Renal cortical epithelial cell (primary cell): ENCODE data around the gene FIBCD1. TPM values are rescaled to one million over a fixed set of nuclear protein-coding genes. Genes with fewer than 3 reads are reported as not detected.
"Not testable (repeated sequence)": the region's sequence is repeated elsewhere in the genome, so short reads cannot be mapped to it uniquely, and the experiment has no call there.

Source experiments
- DNase-seq: peaks from one replicate; pipeline ENCODE4 v3.0.0-alpha.2; 2011; ENCODE audit warnings: low read depth
- total RNA-seq: library from RNA; depleted of rRNA; stranded (reverse); fragments of >200 nt; gene quantifications from 2 replicates; pipeline ENCODE4 v1.2.3, GENCODE V29; 2014

The FIBCD1 gene
- total RNA-seq, 1 donor from 2014 or later = 7.9 TPM

DNA sequence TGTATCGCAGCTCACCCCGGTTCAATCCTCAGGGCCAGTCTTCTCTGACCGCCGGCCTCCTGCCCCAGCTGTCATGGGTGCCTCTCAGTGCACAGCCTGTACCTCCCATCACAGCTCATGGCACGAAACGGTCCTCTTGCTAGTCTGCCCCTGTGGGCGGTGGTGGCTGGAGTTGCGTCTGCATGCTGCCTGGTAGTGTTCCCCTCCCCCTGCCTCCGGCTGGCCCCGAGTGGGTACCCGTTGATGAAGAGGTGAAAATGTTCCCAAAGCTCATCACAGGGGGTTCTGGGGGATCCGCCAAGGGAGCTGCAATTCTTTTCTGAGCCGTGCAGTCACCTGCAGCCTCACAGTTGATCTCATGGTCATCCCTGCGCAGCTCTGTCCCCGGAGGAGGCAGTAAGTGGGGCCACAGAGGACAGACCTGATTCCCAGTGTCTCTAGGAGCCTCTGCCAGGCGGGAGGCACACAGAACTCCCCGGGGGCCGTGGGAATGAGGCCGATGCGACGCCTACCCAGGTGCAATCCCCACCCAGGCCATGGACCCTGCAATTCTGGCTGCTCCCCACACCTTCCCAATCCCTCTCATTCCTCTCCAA is 34.7 kb upstream of the FIBCD1 start:
- no peak for DNase-seq

DNA sequence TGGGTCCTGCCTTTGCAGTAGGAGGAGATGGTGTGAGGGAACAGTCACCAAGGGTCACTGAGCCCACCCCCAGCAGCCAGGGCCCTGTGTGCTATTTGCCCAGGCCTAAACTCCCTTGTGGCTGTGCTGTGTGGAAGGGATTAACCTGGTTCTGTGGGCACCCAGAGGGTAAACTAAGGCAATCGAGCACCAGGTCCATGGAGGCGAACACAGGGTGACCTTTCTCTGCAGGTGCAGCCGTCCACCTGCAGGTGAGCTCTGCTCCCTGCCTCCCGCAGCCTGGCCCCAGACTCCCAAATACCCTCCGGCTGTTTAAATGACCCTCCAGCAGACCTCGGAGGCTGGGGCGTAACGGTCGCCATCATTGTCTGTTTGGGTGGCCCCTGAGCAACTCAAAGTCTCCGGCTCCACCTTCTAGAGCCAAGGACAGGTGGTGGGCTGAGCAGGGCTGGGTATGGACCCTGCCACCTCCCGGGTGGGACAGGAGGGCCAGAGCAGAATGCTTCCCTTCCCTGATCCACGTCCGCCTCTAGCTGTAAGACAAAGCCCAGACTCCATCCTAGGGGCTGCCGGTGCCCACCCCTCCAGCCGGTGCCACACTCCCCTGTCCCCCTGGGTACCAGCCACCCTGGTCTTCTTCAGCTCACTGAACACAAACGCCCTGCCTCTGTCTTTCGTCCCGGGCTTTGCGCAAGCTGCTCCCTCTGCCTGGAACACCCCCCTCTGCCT is 34.1 kb upstream of the FIBCD1 start:
- DNase-seq = no peak

DNA sequence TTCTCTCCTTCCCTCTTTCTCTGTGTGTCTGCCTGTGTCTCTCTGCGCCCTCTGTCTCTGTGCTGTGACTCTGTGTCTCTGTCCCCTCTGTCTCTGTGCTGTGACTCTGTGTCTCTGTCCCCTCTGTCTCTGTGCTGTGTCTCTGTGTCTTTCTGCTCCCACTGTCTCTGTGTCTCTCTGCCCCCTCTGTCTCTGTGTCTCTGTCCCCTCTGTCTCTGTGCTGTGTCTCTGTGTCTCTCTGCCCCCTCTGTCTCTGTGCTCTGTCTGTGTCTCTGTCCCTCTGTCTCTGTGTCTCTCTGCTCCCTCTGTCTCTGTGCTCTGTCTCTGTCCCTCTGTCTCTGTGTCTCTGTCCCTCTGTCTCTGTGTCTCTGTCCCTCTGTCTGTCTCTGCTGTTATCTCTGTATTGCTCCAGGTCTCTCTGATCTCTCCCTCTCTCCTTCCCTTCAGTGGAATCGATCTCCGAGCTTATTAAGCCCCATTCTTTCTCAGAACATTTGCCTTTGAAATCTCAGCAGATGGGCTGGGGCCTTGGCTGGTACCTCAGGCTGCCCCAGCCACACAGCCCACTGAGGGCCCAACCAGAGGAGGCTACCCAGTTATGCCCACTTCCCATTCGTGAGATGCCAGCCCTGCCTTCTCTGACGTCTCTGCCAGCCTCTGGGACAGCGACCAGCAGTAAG is 33.4 kb upstream of the FIBCD1 start:
- DNase-seq = no peak

DNA sequence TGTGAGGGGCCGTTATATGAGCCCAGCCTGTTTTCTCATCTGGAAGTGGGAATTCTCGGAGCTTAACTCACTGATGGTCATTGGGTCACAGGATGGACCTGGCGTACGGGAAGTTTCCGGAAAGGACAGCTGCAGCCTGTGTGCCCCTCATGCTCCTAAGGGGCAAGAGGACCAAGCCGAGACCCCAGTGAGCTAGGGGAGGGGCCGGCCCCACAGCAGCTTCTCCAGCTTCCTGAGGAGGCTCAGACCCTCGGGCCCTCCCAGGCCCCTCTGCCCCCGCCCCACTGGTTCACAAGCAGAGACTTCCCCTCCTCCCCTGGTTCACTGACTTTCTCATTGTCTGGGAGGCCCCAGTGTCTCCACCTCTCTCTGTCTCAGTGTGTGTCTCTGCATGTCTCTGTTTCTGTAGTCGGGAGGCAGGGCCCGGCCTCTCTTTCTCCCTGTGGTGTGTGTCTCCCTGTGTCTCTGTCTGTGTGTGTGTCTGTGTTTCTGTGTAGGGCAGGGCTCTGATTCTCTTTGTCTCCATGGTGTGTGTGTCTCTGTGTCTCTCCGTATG is 32.3 kb upstream of the FIBCD1 start:
- DNase-seq = no peak

DNA sequence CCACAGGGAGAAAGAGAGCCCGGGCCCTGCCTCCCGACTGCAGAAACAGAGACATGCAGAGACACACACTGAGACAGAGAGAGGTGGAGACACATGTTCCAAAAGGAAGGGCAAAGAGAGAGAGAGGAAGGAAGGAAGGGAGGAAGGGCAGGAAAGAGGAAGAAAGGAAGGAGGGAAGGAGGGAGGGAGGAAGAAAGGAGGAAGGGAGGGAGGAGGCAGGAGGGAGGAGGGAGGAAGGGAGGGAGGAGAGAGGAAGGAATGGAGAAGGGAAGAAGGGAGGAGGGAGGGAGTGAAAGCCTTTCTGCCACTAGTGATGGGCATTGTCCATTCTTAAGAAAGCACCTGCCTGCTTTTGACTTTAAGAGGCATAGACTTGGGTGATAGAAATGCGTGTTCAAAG is 31.8 kb upstream of the FIBCD1 start:
- no peak for DNase-seq

DNA sequence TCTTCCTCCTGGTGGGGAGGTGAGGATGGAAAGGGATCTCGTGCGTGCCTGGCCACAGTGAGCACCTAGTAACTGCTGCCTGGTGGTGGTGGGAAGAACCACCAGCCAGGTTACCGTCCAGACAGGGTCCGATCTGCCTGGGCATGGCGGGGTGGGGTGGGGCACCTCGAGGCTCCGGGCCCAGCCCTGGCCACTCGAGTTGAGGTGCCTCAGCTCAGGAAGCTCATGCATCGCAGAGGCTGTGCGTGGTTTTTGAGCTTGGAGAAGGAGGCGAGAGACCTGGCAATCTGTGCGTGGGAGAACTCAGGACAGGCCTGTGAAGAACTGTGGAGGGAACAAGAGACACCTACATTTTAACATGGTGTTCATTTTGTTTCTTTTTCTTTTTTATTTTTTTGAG is 31.0 kb upstream of the FIBCD1 start:
- no peak for DNase-seq

DNA sequence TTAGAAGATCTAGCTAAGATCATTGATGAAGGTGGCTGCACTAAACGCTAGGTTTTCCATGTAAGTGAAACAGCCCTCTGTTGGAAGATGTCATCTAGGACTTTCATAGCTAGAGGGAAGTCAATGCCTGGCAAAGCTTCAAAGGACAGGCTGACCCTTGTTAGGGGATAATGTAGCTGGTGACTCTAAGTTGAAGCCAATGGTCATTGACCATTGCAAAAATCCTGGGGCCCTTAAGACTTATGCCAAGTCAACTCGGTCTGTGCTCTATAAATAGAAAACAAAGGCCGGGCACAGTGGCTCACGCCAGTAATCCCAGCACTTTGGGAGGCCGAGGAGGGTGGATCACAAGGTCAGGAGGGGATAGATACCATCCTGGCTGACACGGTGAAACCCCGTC is 26.6 kb upstream of the FIBCD1 start:
- DNase-seq = no peak

DNA sequence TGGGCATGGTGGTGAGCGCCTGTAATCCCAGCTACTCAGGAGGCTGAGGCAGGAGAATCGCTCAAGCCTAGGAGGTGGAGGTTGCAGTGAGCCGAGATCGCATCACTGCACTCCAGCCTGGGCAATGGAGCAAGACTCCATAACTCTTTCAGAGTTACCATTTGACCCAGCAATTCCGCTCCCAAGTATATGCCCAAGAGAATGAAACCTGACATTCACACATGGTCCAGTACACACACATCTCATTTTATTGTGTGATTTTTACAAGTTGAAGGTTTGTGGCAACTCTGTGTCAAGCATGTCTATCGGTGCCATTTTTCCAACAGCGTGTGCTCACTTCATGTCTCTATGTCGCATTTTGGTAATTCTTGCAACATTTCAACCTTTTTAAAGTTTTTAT is 24.9 kb upstream of the FIBCD1 start:
- DNase-seq = no peak

DNA sequence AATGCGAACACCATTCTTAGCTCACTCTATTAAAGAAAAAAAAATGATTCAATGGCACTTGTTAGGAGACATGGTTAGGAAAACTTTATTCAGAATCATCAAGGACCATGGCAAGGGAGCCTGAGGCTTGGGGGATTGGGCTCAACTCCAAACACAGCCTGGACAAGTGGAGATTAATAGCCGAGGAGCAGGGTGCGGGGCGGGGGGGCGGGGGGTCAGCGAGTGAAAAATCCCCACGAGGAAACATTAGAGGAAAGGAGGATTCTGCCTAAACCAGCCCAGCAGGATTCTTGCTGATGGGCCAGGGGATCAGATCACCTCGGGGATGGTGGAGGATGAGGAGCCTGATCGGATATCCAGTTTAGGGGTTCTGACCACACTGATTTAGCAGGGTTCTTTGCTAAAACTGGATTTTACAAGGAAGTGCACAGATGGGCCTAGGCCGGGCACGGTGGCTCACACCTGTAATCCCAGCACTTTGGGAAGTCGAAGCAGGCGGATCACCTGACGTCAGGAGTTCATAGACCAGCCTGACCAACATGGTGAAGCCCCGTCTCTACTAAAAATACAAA is 24.4 kb upstream of the FIBCD1 start:
- no peak for DNase-seq

DNA sequence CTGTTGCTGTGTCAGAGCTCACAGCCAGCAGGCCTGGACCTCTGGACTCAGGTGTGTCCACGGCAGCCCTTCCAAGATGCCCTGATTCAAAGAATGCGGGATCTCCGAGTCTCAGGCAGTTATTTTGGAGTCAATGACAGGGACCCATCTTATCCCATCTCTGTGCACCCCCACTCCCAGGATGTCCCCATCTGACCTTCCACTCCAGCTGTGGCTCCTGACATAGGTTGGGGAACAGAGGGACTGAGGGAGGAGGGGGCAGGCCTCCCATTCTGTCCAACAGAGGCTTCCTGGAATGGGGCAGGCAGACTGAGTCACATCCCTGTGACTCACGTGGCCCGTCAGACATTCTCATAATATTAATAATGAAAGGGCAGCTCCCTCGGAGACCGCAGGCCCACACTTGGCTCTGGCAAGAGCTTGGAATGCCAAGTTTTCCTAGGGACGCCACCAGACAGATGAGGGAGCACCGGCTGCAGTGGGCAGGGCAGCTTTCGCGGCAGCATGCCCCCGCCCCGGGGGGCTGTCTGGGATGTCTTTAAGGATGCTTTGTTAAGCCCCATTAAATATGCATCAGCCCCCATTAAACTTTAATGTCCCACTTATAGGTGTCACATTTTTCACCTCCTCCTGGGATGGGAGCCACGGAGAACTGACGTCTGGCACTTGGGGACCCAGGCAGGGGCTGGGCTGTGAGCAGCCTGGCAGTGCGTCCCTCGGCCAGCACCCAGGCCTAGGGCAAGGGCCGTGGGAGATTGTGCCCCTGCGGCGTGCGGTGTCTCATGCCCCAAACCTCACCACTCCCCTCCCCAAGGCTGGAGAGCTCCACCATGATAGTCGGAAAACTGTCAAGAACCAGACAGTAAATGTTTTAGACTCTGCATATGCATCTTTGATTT is 23.6 kb upstream of the FIBCD1 start:
- DNase-seq = peak; percentile 93

DNA sequence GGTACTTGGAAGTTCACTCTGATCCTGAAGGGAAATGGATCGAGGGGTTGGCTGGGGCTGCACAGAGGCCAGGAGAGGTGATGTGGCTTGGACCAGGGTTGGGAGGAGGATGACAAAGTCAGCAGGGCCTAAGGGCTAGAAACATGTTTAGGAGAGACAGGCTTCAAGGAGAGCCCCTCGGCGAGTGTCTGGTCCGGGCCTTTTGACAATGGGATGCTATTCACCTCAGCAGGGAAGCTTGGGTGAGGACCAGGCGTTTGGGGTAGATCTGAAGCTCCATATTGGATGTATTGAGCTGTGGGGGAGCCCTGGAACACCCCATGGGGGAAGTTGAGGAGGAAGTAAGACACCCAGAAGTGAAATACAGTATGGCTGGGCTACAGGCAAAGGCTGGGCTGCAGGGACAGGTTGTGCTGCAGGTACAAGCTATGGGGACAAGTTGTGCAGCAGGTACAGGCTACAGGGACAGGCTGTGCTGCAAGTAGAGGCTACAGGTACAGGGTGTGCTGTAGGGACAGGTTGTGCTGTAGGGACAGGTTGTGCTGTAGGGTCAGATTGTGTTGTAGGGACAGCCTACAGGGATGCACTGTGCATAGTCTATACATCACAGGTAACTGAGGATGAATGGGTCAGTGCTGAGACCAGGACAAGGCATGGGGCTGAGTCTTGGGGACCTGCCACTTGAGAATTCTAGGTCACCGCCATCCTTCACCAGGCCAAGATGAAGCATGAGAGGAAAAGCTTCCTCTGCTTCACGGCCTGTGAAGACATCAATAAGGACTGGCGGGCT is 22.7 kb upstream of the FIBCD1 start:
- DNase-seq = no peak

DNA sequence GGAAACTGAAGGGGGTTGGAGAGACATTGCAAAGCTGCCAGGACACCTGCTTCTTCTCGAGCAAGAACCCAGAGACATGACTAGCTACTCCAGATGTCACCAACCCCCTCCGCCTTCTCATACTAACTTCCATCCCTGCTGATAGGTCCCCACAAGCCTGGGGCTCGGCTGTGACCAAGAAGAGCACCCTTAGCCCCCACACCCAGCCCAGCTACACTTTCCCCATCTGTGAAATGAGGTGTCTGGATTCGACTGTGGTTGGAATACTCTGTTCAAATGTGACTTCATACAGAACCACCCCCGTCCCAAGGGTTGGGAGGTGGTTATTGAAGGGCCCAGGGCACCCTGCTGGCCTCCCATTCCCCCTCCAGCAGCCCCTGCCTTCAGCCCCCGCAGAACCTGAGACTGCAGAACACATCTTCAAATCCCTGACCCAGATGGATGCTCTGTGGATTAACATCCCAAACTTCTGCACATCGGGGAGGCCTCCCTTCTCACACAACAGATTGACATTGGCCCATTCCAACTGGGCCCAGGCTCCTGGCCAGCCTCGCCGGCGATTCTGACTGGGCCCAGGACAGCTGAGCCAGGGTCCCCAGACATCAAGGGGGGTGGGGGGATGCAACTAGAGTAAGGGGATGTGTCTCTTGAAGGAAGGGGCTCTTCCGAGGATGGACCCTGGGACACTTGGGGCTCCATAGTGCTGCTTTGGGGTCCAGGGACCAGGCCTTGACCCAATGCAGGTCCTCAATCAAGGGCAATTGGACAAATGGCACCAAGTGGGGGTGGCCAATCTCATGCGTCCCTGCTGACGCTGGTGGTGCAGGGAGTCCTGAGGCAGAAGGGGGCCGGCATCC is 21.7 kb upstream of the FIBCD1 start:
- DNase-seq = no peak

DNA sequence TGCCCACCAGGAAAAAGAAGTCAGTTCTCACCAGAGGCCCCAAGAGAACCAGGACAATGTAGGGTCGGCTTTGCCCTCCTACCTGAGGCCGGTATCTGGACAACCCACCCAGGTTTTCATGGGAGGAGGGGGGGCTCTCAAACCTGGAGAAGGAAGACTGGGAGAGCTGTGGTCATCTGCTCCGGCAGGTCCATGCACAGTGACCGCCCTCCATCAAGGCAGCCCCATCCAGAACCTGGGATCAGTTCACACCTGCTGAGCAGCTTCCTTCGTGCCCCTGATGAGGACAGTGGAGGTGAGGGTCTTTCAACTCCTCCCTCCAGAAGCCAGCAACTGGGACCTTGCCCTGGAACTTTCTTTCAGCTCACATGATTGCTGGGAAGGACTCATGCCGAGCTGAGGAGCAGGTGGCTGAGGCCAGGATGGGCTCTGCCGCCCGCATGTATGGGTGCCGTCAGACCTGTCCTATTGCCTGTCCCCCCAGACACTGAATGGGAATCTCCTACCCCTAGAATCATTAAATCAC is 20.8 kb upstream of the FIBCD1 start:
- DNase-seq = no peak

DNA sequence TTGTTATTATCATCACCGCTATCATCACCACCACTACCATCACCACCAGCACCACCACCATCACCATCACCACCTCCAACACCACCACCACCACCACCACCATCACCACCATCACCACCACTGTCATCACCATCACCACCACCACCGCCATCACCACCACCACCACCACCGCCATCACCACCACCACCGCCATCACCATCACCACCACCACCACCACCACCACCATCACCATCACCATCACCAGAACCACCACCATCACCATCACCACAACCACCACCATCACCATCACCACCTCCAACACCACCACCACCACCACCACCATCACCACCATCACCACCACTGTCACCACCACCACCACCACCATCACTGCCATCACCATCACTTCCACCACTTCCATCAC is 19.5 kb upstream of the FIBCD1 start:
- DNase-seq = not testable (repeated sequence)

DNA sequence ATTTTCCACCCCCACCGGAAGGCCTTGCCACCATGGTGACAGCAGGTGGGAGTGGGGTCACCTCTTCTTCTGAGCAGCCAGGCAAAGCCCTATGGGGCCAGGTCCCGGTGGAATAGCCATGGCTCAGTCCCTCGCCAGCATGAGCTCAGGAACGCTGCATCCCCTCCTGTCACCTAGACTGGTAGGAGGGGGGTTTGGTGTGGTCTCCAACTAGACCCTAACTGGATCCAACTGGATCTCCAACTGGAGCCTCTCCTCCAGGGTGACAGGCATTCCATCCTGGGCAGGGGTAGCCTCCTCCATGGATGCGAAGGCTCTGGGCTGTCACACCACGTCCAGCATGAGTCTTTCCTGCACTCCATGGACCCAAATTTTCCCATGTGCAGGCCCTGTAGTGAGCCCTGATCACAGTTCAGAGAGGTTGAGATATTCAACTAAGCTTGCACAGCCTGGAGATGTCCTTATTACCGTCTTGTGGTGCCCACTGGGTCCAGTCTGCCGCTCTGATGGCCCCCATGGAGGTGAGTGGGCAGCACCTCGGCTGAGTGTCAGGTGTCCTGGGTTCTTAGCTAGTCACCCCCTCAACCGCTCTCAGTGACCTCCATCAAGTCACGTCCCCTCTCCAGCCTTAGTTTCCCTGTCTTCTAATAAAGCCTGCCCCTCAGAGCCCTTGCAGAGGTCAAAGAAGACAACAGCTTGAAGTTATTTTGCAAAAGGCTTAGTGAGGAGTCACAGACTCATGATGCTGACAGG is 18.6 kb upstream of the FIBCD1 start:
- DNase-seq = no peak

DNA sequence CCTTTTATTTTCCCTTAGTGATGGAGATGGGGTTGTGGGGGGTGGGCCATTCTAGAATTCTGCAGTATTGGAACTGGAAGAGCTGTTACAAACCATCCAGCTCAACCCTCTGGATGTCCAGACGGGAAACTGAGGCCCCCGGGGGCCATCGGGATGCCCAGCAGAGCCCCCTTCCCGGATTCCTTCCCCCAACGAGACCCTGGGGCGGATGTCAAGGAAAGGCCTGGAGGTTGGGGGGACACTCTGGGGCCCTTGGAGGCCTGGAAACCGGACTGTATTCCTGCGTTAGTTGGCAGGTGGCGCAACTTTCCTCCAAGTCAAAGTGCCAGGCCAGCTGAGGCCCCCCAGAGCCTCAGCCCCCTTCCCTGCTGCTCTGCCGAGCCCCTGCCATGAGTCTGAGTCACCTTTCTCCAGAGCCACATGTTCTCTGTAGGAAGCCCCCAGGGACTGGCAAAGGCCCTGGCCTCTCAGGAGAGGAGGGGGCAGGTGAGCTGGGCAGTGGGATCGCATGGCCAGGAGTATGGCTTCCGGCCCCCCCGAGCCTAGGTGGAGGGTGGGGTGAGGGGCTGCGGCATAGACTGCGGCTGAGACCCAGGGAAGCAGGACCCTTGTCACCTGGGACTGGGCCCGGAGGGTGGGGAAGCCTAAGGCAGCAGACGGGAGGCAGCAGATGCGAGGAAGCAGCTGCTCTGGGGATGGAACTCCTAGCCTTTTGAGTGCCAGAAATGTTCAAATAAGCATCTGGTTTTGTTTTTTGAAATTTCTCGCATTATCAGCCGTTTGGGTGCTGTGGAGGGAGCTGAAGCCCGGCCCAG is 17.8 kb upstream of the FIBCD1 start:
- no peak for DNase-seq

DNA sequence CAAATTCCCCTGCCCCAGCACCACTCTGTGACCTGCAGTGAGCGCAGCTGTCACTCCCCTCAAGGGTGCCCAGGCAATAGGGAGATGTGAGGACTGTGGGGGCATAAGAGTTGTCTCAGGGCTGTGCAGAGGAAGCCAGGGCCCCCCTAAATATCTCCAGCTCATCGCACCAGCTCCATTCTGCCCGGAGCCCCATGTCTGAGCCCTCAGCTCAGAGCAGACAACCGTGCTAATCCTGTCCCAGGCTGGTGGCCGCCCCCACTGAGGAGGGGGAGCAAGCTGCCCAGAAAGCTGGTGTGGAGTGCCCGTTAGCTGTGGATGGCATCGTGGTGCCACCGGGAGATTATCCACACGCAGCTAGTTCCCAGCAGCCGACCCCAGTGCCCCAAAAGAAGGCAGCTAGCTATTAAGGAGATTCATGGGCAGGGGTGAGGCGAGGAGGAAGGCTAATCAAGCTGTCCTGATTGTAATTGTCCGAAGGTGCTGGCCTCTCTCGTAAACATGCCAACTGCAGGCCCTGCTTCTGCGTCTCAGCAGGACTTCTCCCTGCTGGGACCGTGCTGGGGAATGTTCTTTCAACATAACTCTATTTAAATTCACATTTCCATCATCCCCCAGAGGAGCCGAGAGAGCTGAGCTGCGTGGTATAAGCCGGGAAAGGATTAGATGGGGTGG is 17.0 kb upstream of the FIBCD1 start:
- no peak for DNase-seq
